Islet of Langerhans (tissue), 1 donor: ENCODE results near the gene PHKG2.

ENCODE experiments used
- FAIRE-seq: peaks from one replicate; lab custom pipeline; 2011; peaks lifted over from hg19 to GRCh38; lab: Jason Lieb, UNC

The PHKG2 gene

GRCh38 chr16:30728899-30729672 is 19.1 kb upstream of the PHKG2 start:
- no peak for FAIRE-seq

- peak; percentile 64 for FAIRE-seq
Observed at GRCh38 chr16:30731411-30731810, 16.8 kb upstream of the PHKG2 start.

- no peak for FAIRE-seq
Observed at GRCh38 chr16:30736995-30737793, 11.0 kb upstream of the PHKG2 start.

- no peak for FAIRE-seq
Observed at GRCh38 chr16:30737794-30738648, 10.2 kb upstream of the PHKG2 start.

- FAIRE-seq = no peak
Observed at GRCh38 chr16:30738984-30739951, 9.0 kb upstream of the PHKG2 start.

GRCh38 chr16:30740364-30741251 is 7.6 kb upstream of the PHKG2 start:
- FAIRE-seq = no peak

GRCh38 chr16:30741461-30741914 is 6.7 kb upstream of the PHKG2 start:
- FAIRE-seq = no peak

- no peak for FAIRE-seq
Observed at GRCh38 chr16:30743716-30744115, 4.5 kb upstream of the PHKG2 start.

- no peak for FAIRE-seq
Observed at GRCh38 chr16:30744183-30744582, 4.0 kb upstream of the PHKG2 start.

GRCh38 chr16:30745082-30745481 is 3.1 kb upstream of the PHKG2 start:
- FAIRE-seq = no peak

GRCh38 chr16:30746638-30747175 is 1.5 kb upstream of the PHKG2 start:
- no peak for FAIRE-seq

- no peak for FAIRE-seq
Observed at GRCh38 chr16:30747331-30747730, 894 bp upstream of the PHKG2 start.

GRCh38 chr16:30748634-30749445 is 615 bp downstream of the PHKG2 start:
- no peak for FAIRE-seq

GRCh38 chr16:30750201-30750600 is 2.0 kb downstream of the PHKG2 start:
- no peak for FAIRE-seq

GRCh38 chr16:30750876-30751465 is 2.7 kb downstream of the PHKG2 start:
- no peak for FAIRE-seq

- FAIRE-seq = no peak
Observed at GRCh38 chr16:30753596-30753995, 5.4 kb downstream of the PHKG2 start.

GRCh38 chr16:30755955-30756780 is 7.9 kb downstream of the PHKG2 start:
- FAIRE-seq = no peak

GRCh38 chr16:30756781-30757100 is 8.5 kb downstream of the PHKG2 start:
- no peak for FAIRE-seq
